Anterior cingulate cortex (tissue), 58 donors: ENCODE results near the gene GLT8D2.
A peak's percentile ranks its signal among the peaks of the same experiment; 100 is the strongest.
"Not testable (repeated sequence)": the region's sequence is repeated elsewhere in the genome, so short reads cannot be mapped to it uniquely, and the experiment has no call there.

ENCODE experiments used
- DNase-seq, 58 donors: peaks; one replicate each; lab custom pipeline; 2025; lab: John Stamatoyannopoulos, UW

The GLT8D2 gene

DNA sequence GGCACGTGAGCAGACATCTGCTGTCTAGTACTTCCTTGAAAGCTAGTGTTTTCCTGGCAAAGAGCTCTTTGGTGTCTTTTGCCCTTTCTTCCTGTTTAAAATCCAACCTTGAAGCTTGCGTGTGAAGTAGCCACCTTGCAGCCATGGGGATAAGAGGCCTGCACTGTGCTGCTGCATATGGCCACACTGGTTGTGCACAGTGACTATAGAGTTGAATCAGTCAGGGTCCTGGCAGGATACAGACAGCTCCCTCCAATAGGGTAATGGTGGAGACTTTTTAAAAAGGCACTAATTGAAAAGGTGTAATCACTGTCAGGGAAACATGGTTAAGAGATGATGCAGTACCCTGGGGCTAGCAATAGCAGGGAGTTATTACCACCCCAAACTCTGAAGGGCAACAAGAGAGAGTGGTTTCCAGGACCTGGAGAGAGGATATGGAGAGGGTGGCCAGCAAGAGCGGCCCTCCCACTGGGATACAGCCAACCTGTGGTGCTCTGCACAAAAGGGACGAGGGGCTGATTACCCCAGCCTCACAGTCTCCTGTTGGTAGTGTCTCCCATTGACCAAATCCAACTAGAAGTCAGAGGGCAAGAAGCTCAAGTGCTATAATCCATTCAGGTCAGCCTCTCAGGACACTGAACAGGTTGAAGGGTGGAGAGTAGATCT is 4.8 kb upstream of the GLT8D2 start:
- DNase-seq, result no peak

DNA sequence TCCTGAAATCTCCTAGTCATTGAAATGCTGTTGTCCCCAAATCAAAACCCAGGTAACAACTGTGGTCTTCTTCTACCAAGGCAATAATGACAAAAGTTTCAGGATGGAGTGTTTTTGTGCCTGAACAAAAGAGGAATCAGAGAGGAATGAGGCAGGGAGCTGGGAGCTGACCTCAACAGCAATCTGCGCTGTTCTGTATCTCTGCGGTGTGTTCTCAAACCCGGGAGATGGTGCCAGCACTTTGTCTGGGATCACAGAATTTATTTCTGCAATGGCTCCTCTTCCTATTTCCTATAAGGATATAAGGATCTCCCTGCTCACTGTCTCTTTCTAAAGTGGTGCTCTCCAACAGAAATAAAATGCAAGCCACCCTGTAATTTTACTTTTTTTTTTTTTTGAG is 449 bp upstream of the GLT8D2 start:
- DNase-seq, result no peak

DNA sequence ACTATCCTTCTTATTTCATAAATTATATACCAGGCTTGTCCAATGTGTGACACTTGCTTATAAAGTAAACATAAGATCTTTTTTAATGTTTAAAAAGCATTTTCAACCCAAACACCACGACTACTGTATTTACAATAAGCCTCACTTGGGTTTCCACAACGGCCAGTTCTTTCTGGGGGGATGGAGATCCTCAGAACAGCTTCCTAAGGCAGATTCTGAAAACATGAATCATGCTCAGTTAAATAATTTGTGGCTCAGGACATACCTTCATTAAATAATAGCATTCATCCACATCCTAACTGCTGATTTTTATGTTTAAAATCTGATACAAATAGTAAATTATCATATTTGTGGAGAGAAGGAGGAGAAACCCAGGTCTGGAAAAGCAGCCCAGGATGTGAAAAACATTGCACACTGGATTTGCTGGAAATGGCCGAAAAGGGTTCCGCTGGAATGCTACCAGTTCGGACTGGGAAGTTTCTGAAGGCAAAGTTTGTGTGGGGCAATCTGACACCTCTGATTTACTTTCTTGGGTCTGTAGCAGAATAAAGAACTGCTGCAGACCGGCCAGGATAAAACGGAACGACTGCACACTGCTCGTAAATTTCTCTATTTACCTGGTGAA is 597 bp downstream of the GLT8D2 start:
- DNase-seq, result no peak

DNA sequence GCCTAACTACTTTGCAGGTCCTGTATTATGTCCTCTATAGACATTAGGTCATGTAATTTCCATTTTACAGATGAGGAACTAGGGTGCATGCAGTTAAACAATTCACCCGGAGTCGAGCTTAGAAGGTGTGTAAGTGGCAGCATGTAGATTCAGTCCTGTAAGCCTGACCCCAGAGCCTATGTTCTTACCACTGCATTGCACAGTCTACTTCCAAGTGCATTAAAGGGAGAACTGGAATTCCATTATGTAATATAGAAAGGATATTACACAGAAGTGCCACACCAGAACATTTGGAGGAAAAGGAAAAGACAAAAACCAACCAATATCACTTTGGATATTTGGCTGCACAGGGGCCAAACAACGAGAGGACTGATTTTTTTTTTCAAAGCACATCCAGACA is 1.2 kb downstream of the GLT8D2 start:
- no peak for DNase-seq

DNA sequence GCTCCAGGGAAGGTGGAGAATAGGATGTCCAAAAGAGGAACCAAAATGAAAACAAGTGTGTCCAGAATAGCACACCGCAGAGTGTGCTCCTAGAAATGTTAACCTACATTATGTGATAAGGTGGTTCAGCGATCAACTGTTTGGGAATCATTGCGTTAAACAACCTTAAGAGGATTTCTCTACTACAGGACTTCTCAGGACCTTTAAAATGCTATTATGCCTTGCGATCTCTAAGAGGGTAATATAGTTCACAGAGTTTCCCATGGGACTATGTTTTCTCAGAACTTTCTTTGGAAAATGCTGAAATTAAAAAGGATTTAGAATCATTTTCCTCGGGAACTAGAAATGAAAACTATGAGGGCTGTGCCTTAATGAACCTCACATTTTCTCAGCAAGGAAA is 1.8 kb downstream of the GLT8D2 start:
- no peak for DNase-seq

DNA sequence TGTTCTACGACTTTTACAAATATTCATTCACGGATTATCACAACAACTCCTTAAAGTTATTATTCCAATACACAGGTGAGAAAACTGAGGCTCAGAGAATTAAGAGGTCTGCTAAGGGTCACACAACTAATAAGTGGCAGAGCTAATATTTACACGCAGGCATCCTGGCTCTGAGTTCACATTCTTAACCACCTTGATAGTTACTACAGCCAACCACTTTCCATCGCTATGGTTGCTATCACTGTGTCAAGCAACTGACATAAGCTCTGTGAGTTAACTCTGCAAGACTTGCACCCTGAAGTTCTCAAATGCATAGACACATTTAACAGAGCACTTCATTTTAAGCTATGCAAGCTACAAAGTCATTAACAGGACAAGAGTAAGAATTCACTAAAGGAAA is 3.7 kb downstream of the GLT8D2 start:
- DNase-seq, result no peak

DNA sequence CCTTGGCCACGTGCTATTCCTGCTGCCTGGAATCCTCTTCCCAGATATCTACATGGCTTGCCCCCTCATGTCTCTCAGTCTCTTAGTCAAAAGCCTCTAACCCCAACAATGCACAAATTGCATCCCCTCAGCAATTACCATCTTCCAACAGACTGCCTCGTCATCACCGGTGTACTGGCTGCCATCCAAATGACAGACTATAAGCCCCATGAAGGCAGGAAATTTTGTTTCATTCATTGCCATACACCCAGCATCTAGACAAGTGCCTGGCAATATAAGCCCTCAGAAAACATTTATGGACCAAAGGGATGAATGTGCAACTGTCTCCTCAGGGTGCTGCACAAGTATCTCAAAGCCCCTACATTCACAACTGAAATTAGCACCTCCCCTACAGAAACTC is 5.8 kb downstream of the GLT8D2 start:
- DNase-seq, result no peak

DNA sequence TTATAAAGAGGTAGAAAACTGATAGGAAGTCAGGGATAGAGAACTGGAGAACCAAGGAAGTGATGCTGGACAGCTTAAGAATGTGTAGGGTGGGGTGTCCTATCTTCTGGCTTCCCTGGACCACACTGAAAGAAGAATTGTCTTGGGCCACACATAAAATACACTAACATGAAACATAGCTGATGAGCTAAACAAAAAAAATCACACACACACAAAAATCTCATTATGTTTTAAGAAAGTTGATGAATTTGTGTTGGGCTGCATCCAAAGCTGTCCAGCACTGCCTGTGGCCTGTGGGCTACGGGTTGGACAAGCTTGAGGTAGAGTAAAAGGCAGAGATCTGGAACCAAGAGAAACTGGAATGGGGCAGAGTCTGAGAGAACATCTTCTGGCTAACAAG is 7.4 kb downstream of the GLT8D2 start:
- DNase-seq, result no peak

DNA sequence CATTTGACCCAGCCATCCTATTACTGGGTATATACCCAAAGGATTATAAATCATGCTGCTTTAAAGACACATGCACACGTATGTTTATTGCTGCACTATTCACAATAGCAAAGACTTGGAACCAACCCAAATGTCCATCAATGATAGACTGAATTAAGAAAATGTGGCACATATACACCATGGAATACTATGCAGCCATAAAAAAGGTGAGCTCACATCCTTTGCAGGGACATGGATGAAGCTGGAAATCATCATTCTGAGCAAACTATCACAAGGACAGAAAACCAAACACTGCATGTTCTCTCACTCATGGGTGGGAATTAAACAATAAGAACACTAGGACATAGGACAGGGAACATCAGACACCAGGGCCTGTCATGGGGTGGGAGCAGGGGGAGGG is 10.2 kb downstream of the GLT8D2 start:
- not testable (repeated sequence) for DNase-seq

DNA sequence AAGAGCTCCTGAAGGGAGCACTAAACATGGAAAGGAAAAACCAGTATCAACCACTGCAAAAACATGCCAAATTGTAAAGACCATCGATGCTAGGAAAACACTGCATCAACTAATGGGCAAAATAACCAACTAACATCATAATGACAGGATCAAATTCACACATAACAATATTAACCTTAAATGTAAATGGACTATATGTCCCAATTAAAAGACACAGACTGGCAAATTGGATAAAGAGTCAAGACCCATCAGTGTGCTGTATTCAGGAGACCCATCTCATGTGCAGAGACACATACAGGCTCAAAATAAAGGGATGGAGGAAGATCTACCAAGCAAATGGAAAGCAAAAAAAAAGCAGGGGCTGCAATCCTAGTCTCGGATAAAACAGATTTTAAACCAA is 13.8 kb downstream of the GLT8D2 start:
- DNase-seq, result not testable (repeated sequence)

DNA sequence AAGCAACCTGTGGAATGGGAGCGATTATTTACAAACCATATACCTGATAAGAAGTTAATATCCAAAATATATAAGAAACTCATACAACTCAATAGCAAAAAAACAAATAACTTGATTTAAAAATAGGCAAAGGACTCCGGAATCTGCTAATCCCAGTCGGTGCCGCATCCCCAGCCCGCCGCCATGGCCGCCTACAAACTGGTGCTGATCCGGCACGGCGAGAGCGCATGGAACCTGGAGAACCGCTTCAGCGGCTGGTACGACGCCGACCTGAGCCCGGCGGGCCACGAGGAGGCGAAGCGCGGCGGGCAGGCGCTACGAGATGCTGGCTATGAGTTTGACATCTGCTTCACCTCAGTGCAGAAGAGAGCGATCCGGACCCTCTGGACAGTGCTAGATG is 19.4 kb downstream of the GLT8D2 start:
- DNase-seq, result not testable (repeated sequence)

DNA sequence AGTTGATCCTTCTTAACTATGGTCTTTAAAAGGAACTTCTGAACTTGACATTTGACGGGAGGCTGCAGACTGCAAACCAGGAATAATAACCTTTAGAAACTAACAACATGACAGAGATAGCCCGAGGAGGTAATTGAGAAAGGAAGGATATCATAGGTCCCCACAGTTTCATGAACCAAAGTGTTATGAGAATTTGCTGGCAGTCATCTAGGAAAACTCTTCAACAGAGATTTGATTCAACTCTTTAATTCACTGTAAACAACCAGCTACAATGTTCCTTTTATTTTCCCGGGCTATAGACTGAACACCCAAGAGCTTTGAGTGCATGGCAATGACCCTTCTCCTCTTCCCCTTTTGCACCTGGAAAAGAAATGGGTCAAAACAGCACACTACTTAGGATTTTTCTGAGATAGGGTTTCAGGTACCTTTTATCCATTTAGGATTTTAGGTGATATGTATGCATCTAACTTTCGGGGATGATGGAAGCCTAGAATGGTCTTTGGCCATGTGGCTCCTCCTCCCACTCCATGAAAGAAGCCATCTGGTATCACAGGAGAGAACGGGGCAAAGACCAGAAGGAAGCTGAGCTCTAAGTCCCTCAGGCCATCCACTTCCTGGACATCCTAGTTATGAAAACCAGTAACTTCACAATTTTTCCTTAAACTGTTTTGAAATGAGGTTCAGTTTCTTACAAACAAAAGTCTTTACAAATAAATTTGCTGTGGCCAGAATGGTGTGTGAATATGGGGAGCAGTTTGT is 23.0 kb downstream of the GLT8D2 start:
- no peak for DNase-seq

DNA sequence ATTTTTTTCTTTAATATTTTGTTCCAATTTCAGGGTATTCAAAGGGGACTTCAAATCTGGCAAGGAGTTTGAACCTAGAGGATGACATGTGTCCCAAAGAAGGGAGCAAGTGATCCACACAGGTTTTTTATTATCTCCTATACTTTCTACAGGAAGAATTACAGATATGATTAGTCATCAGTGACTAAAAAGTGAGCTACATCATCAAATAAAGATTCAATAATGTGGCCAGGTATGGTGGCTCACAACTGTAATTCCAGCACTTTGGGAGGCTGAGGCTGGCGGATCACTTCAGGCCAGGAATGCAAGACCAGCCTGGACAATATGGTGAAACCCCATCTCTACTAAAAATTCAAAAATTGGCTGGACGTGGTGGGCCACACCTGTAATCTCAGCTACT is 24.2 kb downstream of the GLT8D2 start:
- DNase-seq, result no peak

DNA sequence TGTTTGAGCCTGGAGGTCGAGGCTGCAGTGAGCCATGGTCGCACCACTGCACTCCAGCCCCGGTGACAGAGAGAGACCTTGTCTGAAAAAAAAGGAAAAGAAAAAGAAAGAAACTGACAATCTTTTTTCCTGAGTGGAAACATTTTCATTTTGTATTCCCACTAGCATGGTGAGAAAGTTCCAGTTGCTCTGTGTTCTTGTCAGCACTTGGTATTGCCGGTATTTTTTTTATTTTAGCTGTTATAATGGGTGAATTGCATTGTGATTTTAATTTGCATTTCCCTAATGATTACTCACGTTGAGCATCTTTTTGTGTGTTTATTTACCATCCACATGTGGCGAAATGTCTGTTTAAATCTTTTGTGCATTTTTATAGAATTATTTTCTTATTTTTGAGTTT is 25.6 kb downstream of the GLT8D2 start:
- no peak for DNase-seq

DNA sequence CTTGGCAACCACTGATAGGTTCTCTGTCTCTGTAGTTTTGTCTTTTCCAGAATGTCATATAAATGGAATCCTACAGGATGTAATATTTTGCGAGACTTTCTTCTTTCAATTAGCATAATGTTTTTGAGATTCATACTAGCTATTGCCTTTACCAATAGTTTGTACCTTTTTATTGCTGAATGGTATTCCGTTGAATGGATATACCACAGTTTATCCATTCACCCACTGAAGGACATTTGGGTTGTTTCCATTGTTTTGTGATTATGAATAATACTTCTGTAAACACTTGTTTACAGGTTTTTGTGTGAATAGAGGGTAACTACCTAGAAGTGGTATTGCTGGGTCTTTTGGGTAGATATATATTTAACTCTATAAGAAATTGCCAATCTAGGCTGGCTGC is 26.3 kb downstream of the GLT8D2 start:
- DNase-seq, result no peak

DNA sequence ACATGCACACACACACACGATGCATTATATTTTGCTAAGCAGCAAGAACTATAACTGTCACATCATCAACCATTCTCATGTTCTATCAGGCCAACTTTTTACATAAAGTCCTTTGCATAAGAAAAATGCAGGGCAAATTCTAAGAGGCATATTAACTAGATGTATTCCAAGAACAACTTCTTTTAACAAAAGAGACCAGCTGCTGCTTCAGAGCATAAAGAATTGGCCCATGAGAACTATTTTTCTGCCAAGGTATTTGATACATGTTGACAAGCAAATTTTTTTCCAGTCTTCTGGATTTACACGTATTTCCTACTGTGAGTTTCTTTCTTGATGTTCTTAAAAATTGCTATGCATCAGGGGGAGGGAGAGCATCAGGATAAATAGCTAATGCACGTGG is 27.2 kb downstream of the GLT8D2 start:
- no peak for DNase-seq

DNA sequence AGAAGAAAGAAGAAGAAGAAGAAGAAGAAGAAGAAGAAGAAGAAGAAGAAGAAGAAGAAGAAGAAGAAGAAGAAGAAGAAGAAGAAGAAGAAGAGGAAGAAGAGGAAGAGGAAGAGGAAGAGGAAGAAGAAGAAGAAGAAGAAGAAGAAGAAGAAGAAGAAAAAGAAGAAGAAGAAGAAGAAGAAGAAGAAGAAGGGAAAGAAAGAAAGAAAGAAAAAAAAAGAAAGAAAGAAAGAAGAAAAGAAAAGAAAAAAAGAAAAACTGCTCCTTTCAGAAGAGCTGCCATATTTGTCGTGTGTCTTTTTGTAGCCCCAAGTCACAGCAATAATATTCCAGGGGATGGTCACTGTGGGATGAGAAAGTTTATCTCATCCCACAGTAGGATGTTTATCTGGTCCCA is 28.1 kb downstream of the GLT8D2 start:
- not testable (repeated sequence) for DNase-seq

DNA sequence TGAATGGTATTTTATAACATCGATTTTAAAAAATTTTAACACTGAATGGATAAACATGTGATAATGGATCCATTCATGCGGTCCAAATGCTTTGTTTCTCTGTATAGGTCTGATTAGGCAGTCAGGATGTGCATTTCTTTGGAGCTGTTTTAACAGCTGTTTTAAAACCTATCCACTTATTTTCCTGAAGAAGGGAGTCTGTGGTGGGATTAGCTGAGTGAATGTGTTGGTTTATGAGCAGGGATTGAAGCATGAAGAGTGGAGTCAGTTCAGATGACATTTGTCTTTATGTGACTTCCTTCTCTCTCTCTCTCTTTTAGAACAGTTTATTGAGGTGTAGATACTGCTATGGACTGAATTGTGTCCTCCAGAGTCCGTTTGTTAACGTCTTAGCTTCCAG is 37.7 kb downstream of the GLT8D2 start:
- DNase-seq, result no peak

DNA sequence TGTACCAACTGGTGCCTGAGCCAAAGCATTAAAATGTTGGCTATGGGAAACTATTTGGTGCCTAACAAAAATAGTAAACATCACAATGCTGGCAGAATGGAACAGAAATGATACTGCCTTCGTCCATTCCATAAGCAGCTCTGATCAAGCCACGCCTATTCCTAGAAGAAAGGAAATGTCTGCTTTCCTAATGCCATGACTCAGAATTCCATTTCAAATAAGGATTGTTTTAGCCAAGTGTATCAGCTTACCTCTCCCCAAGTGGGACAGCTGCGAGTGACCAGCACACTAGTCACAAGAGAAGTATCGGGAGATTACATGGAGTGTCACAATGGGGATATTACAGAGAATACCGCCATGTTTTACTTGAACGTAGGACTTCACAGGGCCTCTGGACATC is 38.7 kb downstream of the GLT8D2 start:
- no peak for DNase-seq

DNA sequence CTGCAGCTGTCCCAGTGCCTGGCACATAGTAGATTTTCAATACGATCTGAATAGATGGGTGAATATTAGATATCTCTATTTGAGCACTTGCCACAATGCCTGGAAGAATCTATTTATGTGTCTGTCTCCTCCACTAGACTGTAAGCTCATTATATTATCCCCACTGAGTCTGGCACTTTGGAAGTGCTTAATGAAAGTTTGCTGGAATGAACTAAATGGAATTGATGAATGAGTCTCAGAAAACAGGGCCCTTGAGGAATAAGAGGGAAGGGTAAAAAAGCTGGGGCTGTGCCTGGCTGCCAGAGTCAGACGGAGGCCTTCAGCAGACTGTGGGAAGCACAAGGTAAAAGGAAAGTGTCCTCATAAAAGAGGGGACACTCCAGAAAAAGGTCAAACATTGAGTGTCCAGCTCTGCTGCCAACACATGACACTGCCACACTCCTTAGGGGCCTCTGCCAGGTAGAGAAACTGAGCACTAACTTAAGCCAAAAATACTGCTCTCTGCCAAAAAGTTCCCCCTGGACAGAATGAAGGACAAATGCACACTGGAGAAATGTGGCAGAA is 39.3 kb downstream of the GLT8D2 start:
- DNase-seq, result peak in 9 of 58 donors; percentile 1 to 14 (median 3)

DNA sequence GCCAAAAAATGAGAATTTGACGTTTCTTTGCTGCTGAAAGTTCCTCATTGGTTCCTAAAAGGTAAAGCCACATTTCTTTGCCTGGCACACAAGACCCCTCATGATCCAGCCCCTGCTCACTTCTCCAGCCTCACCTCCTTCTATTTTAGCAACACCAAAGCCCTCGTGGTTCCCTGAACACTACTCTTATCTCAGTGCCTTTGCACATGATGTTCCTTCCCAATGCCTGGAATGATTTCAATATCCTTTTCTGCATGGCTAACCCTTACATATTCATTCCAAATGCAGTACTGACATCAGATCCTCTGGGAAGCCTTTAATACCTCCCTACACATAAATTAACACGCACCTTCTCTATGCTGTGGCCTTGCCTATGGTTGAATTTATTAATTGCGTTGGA is 39.9 kb downstream of the GLT8D2 start:
- no peak for DNase-seq

DNA sequence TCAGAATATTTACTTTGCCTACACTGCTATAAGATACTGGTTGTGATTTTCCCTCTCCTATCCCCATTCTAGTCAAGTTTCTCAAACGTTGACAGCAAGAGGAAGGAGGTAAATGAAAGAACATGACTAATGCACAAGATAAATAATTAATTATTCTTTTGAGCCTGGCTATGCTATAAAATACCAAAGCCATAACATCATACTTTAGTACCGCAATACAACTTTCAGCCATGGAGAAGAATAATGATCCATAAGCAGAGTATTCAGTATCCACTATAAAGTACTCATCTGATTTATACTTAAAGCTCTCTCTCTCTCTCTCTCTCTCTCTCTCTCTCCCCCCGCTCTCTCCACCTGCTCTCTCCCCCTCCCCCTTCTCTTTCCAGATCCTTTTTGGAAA is 43.1 kb downstream of the GLT8D2 start:
- DNase-seq, result no peak
